ENCODE measurements around the gene CDH13. TPM values are rescaled to one million over a fixed set of nuclear protein-coding genes. Genes with fewer than 3 reads are reported as not detected.

CDH13 gene
- total RNA-seq, 1 donor from 2014 or later, result not detected

GRCh38 chr16:83574388-83574787 is 947.6 kb downstream of the CDH13 start:
- CTCF ChIA-PET, result no interaction called here
- DNase-seq, result no peak

DNA sequence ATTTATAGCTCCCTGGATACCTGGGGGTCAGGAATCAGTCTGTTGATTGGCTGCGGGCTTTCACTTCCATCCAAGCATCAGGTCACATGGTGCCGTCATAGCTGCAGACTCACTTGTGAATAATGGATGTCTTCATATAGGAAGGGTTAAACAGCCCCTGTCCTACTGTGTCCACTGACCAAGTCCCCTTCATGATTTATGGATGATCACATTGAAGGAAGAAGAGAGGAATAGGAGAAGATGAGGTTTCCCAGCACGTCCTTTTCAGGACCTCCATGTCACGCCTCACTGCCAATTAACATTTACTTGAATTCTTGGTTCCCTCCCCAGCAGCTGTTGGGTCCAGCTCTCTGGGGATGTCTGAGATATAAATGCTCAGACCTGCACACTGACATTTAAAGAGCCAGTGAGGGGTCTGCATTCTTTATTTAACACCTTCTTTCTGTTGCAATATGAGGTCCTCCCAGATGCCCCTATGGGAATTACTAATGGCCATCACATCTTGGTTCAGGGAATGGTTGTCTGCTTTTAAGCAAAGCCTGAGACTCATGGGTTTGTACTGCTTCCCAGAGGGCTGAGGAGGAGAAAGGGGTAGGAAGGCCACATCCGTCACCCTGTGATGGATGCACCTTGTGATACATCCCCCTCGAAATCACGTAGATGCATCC is 950.4 kb downstream of the CDH13 start:
- ChIA-PET POLR2A (no interaction called here), CTCF (no interaction called here)
- H3K27ac Mint-ChIP-seq, result no peak overlapping the region
- TF ChIP-seq CTCF (IDR thresholded peaks at IDR 0.05), result no peak
- no peaks in the 10 kb centered on the region for H3K4me1 Mint-ChIP-seq
- peaks cover 4% of the 10 kb centered on the region for H3K27me3 Mint-ChIP-seq
- peaks cover 8% of the 10 kb centered on the region for H3K9me3 Mint-ChIP-seq
- H3K36me3 Mint-ChIP-seq (ENCODE audit: low read depth), result no peaks in the 10 kb centered on the region
- no peak for DNase-seq
- intact Hi-C loops (cut with micrococcal nuclease), result no loop called here
- H3K4me3 Mint-ChIP-seq, result no peak overlapping the region
- no peak for ATAC-seq (ENCODE audit: low read depth)

More at GRCh38 chr16:83574388-83574787, 947.6 kb downstream of the CDH13 start:
- intact Hi-C loops (cut with micrococcal nuclease), result no loop called here
- Mint-ChIP-seq H3K4me3 (no peak overlapping the region), H3K27ac (no peak overlapping the region), H3K27me3 (no peaks in the 10 kb centered on the region), H3K9me3 (peaks cover 8% of the 10 kb centered on the region), H3K36me3 (ENCODE audit: low read depth) (no peaks in the 10 kb centered on the region), H3K4me1 (no peaks in the 10 kb centered on the region)
- ATAC-seq (ENCODE audit: low read depth), result no peak
- POLR2A ChIA-PET, result no interaction called here
- no peak for TF ChIP-seq CTCF (IDR thresholded peaks at IDR 0.05)

- ATAC-seq (ENCODE audit: low read depth) (no peak), DNase-seq (no peak)
- Mint-ChIP-seq H3K36me3 (ENCODE audit: low read depth) (no peaks in the 10 kb centered on the region), H3K27me3 (peaks cover 4% of the 10 kb centered on the region), H3K27ac (no peak overlapping the region), H3K4me3 (no peak overlapping the region), H3K4me1 (no peaks in the 10 kb centered on the region), H3K9me3 (peaks cover 8% of the 10 kb centered on the region)
- CTCF ChIA-PET, result no interaction called here
- POLR2A ChIA-PET, result no interaction called here
- TF ChIP-seq CTCF (IDR thresholded peaks at IDR 0.05), result no peak
- intact Hi-C loops (cut with micrococcal nuclease), result no loop called here
Measured at GRCh38 chr16:83578171-83578570, 951.4 kb downstream of the CDH13 start.

DNA sequence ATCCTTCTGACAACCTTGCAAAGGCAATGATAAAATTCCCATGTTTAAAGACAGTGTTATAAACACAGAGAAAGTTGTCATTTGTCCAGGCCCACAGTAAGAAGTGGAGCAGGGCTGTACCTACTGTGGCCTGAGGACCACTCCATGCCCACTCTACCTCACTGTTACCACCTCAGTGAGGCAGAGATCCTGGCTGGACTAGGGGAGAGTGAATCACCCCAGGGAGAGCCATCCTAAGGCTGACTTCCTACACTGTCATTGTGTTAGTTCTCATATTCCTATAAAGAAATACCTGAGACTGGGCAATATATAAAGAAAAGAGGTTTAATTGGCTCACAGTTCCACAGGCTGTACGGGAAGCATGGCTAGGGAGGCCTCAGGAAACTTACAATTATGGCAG is 952.3 kb downstream of the CDH13 start:
- peaks cover 8% of the 10 kb centered on the region for H3K9me3 Mint-ChIP-seq
- no peak overlapping the region for H3K27ac Mint-ChIP-seq
- no peaks in the 10 kb centered on the region for H3K4me1 Mint-ChIP-seq
- ChIA-PET CTCF (no interaction called here), POLR2A (no interaction called here)
- H3K27me3 Mint-ChIP-seq, result peaks cover 4% of the 10 kb centered on the region
- DNase-seq (no peak), ATAC-seq (ENCODE audit: low read depth) (no peak)
- TF ChIP-seq CTCF (IDR thresholded peaks at IDR 0.05), result no peak
- H3K4me3 Mint-ChIP-seq, result no peak overlapping the region
- intact Hi-C loops (cut with micrococcal nuclease), result no loop called here
- H3K36me3 Mint-ChIP-seq (ENCODE audit: low read depth), result no peaks in the 10 kb centered on the region

GRCh38 chr16:83579436-83579835 is 952.7 kb downstream of the CDH13 start:
- H3K27ac Mint-ChIP-seq, result no peak overlapping the region
- no peak for DNase-seq
- ChIA-PET POLR2A (no interaction called here), CTCF (no interaction called here)
- no peak for ATAC-seq (ENCODE audit: low read depth)
- H3K4me1 Mint-ChIP-seq, result no peaks in the 10 kb centered on the region
- no peak for TF ChIP-seq CTCF (IDR thresholded peaks at IDR 0.05)
- H3K4me3 Mint-ChIP-seq, result no peak overlapping the region
- H3K9me3 Mint-ChIP-seq, result peaks cover 8% of the 10 kb centered on the region
- intact Hi-C loops (cut with micrococcal nuclease), result no loop called here
- no peaks in the 10 kb centered on the region for H3K36me3 Mint-ChIP-seq (ENCODE audit: low read depth)
- peaks cover 4% of the 10 kb centered on the region for H3K27me3 Mint-ChIP-seq

Measured in activated B cell treated with CpG ODN at 0.5 μM for 24 hours (primary cell).